ENCODE measurements around the gene EPHA5.

Gene EPHA5

GRCh38 chr4:65670331-65671031 lies at the start of gene EPHA5:
Gene EPHA5 (minus strand): TSS chr4:65670489. CDS start chr4:65669742, 747 bp downstream.
- DNase-seq = no peak

GRCh38 chr4:65719635-65720034 lies 49.3 kb upstream of the EPHA5 start:
- no peak for DNase-seq

GRCh38 chr4:65698631-65699030 lies 28.3 kb upstream of the EPHA5 start:
- DNase-seq = no peak

- DNase-seq = no peak
These were observed 26.1 kb upstream of the EPHA5 start for GRCh38 chr4:65696436-65696835.

GRCh38 chr4:65671372-65671771 lies 1.1 kb upstream of the EPHA5 start:
- DNase-seq = no peak

GRCh38 chr4:65670020-65670330 lies 314 bp downstream of the EPHA5 start:
- no peak for DNase-seq

GRCh38 chr4:65669111-65670019 lies 924 bp downstream of the EPHA5 start:
- no peak for DNase-seq

- no peak for DNase-seq
These were observed 1.8 kb downstream of the EPHA5 start for GRCh38 chr4:65668201-65669089.

- no peak for DNase-seq
These were observed 2.7 kb downstream of the EPHA5 start for GRCh38 chr4:65667506-65668041.

GRCh38 chr4:65665771-65666523 lies 4.3 kb downstream of the EPHA5 start:
- no peak for DNase-seq

- no peak for DNase-seq
These were observed 8.8 kb downstream of the EPHA5 start for GRCh38 chr4:65661471-65661870.

- DNase-seq = no peak
These were observed 12.2 kb downstream of the EPHA5 start for GRCh38 chr4:65658117-65658516.

GRCh38 chr4:65656008-65656407 lies 14.3 kb downstream of the EPHA5 start:
- no peak for DNase-seq

- no peak for DNase-seq
These were observed 15.3 kb downstream of the EPHA5 start for GRCh38 chr4:65654976-65655375.

GRCh38 chr4:65653740-65654361 lies 16.4 kb downstream of the EPHA5 start:
- DNase-seq = no peak

- DNase-seq = no peak
These were observed 18.5 kb downstream of the EPHA5 start for GRCh38 chr4:65651751-65652150.

GRCh38 chr4:65651031-65651430 lies 19.3 kb downstream of the EPHA5 start:
- no peak for DNase-seq

- DNase-seq = no peak
These were observed 24.2 kb downstream of the EPHA5 start for GRCh38 chr4:65646136-65646535.

- DNase-seq = no peak
These were observed 25.1 kb downstream of the EPHA5 start for GRCh38 chr4:65645185-65645584.

GRCh38 chr4:65635051-65635821 lies 35.1 kb downstream of the EPHA5 start:
- no peak for DNase-seq

- no peak for DNase-seq
These were observed 45.6 kb downstream of the EPHA5 start for GRCh38 chr4:65624651-65625050.
